Activated naive CD8-positive, alpha-beta T cell treated with anti-CD3 and anti-CD28 coated beads, Interleukin-2, amount 10 ng/mL, durations not matched to agents 7 days and 5 days (primary cell): ENCODE measurements around the gene FZD7. TPM values are rescaled to one million over a fixed set of nuclear protein-coding genes. Genes with fewer than 3 reads are reported as not detected.

Source experiments
- ATAC-seq: fragments of 150-1000 bp; cut with Tn5 transposase; one replicate; pipeline ENCODE4 v1.10.0; 2021; ENCODE audit warnings: low read depth, moderate library complexity
- POLR2A ChIA-PET: fragments of 350-600 bp; sonication (Branson Sonifier 250); formaldehyde crosslinking; loops from one replicate; lab custom pipeline; 2021; ENCODE audit warnings: antibody characterized with exemption; lab: Charles Lee
- DNase-seq: peaks from one replicate; pipeline ENCODE4 v3.0.0; 2021
- H3K27ac Mint-ChIP-seq: one replicate; pipeline ENCODE4 v1.8.0; 2022; ENCODE audit warnings: mild to moderate bottlenecking, mixed read lengths
- H3K27me3 Mint-ChIP-seq: one replicate; pipeline ENCODE4 v1.8.0; 2022; ENCODE audit warnings: mild to moderate bottlenecking, moderate library complexity, mixed read lengths
- H3K36me3 Mint-ChIP-seq: one replicate; pipeline ENCODE4 v1.8.0; 2021; ENCODE audit warnings: mild to moderate bottlenecking, mixed read lengths
- H3K4me1 Mint-ChIP-seq: one replicate; pipeline ENCODE4 v1.8.0; 2021; ENCODE audit warnings: mixed read lengths
- H3K4me3 Mint-ChIP-seq: one replicate; pipeline ENCODE4 v1.8.0; 2022; ENCODE audit warnings: mild to moderate bottlenecking, moderate library complexity, mixed read lengths
- H3K9me3 Mint-ChIP-seq: one replicate; pipeline ENCODE4 v1.8.0; 2021; ENCODE audit warnings: mixed read lengths
- total RNA-seq, 2 experiments: library from RNA; stranded (reverse); gene quantifications; one replicate each; pipeline ENCODE4 v1.2.3, GENCODE V29; 2021

Gene FZD7
- total RNA-seq, 2 experiments from 2014 or later = 0.44 to 0.82 TPM

GRCh38 chr2:202002381-202002780, 31.3 kb upstream of the FZD7 start:
- POLR2A ChIA-PET = no interaction called here
- no peaks in the 10 kb centered on the region for H3K9me3 Mint-ChIP-seq

DNA sequence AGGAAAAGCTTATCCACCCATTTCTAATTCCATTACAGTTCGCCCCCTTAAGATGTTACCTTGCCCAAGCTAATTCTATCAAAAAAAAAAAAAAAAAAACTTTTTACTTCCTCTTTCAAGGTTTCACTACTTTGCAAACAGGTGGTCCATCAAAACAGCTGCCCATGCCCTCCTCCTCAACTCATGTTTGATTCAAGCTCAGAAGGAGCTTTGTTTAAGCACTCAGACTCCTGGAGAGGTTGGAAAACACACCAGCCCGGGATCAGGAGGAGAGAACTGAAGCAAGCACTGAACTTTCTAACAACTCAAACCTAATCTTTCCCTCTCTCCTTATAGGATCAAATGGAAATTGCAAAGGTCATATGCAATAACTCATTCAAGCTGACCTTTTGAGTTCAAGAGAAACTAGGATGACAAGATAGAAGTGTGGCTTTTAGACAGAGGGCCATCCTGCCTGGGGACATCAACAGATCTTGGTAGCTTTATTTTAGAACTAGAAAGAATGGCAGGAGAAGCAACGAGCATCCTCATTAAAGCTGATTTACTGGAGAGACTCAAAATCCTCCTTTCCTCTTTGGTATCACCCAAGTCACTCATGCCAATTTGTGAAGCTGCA, 28.3 kb upstream of the FZD7 start:
- H3K27me3 Mint-ChIP-seq = peaks cover 11% of the 10 kb centered on the region
- H3K9me3 Mint-ChIP-seq = no peaks in the 10 kb centered on the region
- no peak overlapping the region for H3K4me3 Mint-ChIP-seq
- H3K27ac Mint-ChIP-seq = no peak overlapping the region
- no peaks in the 10 kb centered on the region for H3K4me1 Mint-ChIP-seq
- ATAC-seq (no peak), DNase-seq (no peak)
- H3K36me3 Mint-ChIP-seq = no peaks in the 10 kb centered on the region
- POLR2A ChIA-PET = interaction anchor here (0.5 kb wide), 1 partner anchor 13 kb away, joined by 3 read pairs; no protein-coding TSS in a partner anchor

More at GRCh38 chr2:202002381-202002780, 31.3 kb upstream of the FZD7 start:
- Mint-ChIP-seq H3K4me1 (no peaks in the 10 kb centered on the region), H3K27ac (no peak overlapping the region), H3K4me3 (no peak overlapping the region), H3K27me3 (peaks cover 5% of the 10 kb centered on the region), H3K36me3 (no peaks in the 10 kb centered on the region)
- DNase-seq = no peak
- no peak for ATAC-seq

GRCh38 chr2:202006301-202006700, 27.4 kb upstream of the FZD7 start:
- POLR2A ChIA-PET = interaction anchor here (0.5 kb wide), 1 partner anchor 12 kb away, joined by 3 read pairs; no protein-coding TSS in a partner anchor
- H3K4me1 Mint-ChIP-seq = no peaks in the 10 kb centered on the region
- H3K27me3 Mint-ChIP-seq = peaks cover 15% of the 10 kb centered on the region
- no peak overlapping the region for H3K27ac Mint-ChIP-seq
- H3K9me3 Mint-ChIP-seq = no peaks in the 10 kb centered on the region
- no peak for ATAC-seq
- DNase-seq = no peak
- no peak overlapping the region for H3K4me3 Mint-ChIP-seq
- no peaks in the 10 kb centered on the region for H3K36me3 Mint-ChIP-seq

DNA sequence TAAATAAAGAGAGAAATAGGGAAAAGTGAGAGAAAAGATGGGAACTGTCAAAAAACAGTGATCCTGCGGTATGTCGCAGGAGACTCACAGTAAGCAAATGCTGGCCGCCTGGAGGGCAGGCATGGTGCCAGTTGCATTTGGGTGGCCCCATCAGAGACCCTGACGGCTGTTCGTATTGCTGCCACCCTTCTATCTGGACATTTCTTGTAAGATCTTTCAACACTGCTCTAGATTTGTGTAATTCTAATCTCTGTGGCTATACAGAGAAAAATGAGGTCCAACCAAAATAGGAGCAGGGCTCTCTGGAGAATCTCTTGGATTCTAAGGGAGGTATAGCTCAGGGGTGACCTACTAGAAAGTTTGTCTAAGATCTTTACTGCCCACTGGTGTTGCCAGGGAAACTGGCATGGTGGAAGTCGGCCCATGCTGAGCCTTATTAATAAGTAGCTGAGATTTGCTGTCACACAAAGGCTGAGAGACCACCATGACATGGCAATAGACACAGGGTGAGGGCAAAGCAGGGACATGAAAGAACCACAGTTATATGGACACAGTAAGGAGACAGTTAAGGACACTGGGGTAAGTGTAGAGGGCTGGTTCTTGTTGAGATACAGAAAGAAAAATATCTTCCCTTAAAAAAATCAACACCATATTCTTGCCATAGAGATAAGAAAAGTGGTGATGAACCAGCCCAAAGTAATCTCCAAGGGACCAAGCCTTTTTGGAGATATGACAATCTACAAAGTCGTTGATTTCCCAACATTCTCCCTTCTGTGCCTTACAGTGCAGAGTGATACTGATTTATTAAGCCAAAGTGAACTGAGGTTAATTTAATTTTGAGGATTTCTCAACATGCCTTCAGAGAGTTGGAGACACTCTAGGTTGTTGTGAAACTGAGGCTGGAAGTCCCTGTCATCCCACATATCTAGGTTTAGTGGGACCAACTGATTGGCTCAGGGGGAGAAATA, 26.4 kb upstream of the FZD7 start:
- Mint-ChIP-seq H3K27me3 (peaks cover 20% of the 10 kb centered on the region), H3K4me1 (no peaks in the 10 kb centered on the region), H3K9me3 (no peaks in the 10 kb centered on the region), H3K36me3 (no peaks in the 10 kb centered on the region), H3K4me3 (no peak overlapping the region), H3K27ac (no peak overlapping the region)
- POLR2A ChIA-PET = no interaction called here
- ATAC-seq (no peak), DNase-seq (no peak)

- H3K9me3 Mint-ChIP-seq = no peaks in the 10 kb centered on the region
- H3K36me3 Mint-ChIP-seq = no peaks in the 10 kb centered on the region
- no peak overlapping the region for H3K27ac Mint-ChIP-seq
- POLR2A ChIA-PET = no interaction called here
- H3K4me1 Mint-ChIP-seq = no peaks in the 10 kb centered on the region
- DNase-seq = no peak
- no peak for ATAC-seq
- no peak overlapping the region for H3K4me3 Mint-ChIP-seq
- H3K27me3 Mint-ChIP-seq = peaks cover 26% of the 10 kb centered on the region
These were observed 25.7 kb upstream of the FZD7 start for GRCh38 chr2:202007983-202008354.

- no peak for ATAC-seq
- H3K27me3 Mint-ChIP-seq = peaks cover 26% of the 10 kb centered on the region
These were observed 24.6 kb upstream of the FZD7 start for GRCh38 chr2:202009019-202009481.

DNA sequence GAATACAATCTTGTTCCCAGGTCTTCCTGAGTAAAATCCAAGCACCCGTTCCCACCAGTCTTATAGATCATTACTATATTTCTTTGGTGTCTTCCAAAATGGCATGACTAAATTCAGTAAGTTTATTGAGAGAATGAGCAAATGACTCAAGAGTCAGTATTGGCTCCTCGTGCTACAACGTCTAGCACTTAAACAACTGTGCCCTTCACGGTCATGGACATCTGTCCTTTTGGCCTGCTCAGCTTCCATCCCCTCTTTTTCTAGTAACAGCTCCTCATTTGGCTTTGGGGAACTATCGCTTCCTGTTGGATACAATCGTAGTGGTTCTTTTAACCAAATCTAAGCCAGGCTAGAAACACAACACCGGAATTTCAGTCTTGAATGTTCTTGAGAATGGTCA, 24.1 kb upstream of the FZD7 start:
- Mint-ChIP-seq H3K4me3 (no peak overlapping the region), H3K9me3 (no peaks in the 10 kb centered on the region), H3K36me3 (no peaks in the 10 kb centered on the region), H3K27me3 (peaks cover 26% of the 10 kb centered on the region), H3K4me1 (no peaks in the 10 kb centered on the region), H3K27ac (no peak overlapping the region)
- DNase-seq (no peak), ATAC-seq (no peak)
- POLR2A ChIA-PET = no interaction called here

More at GRCh38 chr2:202009019-202009481, 24.6 kb upstream of the FZD7 start:
- H3K4me3 Mint-ChIP-seq = no peak overlapping the region
- no peaks in the 10 kb centered on the region for H3K4me1 Mint-ChIP-seq
- H3K27ac Mint-ChIP-seq = no peak overlapping the region
- no peaks in the 10 kb centered on the region for H3K9me3 Mint-ChIP-seq
- POLR2A ChIA-PET = no interaction called here
- no peaks in the 10 kb centered on the region for H3K36me3 Mint-ChIP-seq
- no peak for DNase-seq

- peaks cover 36% of the 10 kb centered on the region for H3K27me3 Mint-ChIP-seq
- H3K36me3 Mint-ChIP-seq = no peaks in the 10 kb centered on the region
- no peak for ATAC-seq
- no peaks in the 10 kb centered on the region for H3K4me1 Mint-ChIP-seq
- no peak overlapping the region for H3K27ac Mint-ChIP-seq
- H3K4me3 Mint-ChIP-seq = no peak overlapping the region
- POLR2A ChIA-PET = no interaction called here
- DNase-seq = no peak
- H3K9me3 Mint-ChIP-seq = no peaks in the 10 kb centered on the region
These were observed 19.3 kb upstream of the FZD7 start for GRCh38 chr2:202014318-202014717.

DNA sequence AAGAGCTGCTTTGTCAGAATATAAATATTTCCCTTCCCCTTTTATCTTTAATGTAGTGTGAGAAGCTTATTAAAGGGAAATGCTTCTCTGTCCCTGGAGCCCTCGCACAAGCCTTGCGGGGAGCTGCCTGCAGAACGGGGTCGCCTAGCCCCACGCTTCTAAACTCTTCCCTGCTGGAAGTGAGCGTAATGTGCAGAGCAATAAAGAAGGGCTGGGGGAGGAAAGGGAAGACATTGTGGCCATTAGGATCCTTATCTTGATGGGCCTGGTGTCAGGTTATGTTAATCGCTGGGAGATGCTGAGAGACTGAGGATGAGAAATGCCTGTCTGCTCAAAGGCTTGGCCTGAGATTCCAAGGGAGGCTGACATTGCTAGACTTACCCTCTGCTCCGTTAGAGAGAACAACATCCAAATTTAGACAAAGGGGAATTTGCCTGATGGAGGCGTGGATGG, 18.9 kb upstream of the FZD7 start:
- Mint-ChIP-seq H3K27ac (no peak overlapping the region), H3K4me3 (no peak overlapping the region), H3K9me3 (no peaks in the 10 kb centered on the region), H3K27me3 (peaks cover 31% of the 10 kb centered on the region), H3K36me3 (no peaks in the 10 kb centered on the region), H3K4me1 (no peaks in the 10 kb centered on the region)
- no peak for ATAC-seq
- POLR2A ChIA-PET = no interaction called here
- no peak for DNase-seq

GRCh38 chr2:202015471-202015870, 18.2 kb upstream of the FZD7 start:
- Mint-ChIP-seq H3K36me3 (no peaks in the 10 kb centered on the region), H3K27me3 (peaks cover 31% of the 10 kb centered on the region), H3K27ac (no peak overlapping the region), H3K4me3 (no peak overlapping the region), H3K9me3 (no peaks in the 10 kb centered on the region), H3K4me1 (no peaks in the 10 kb centered on the region)
- POLR2A ChIA-PET = no interaction called here
- ATAC-seq = no peak
- DNase-seq = no peak

DNA sequence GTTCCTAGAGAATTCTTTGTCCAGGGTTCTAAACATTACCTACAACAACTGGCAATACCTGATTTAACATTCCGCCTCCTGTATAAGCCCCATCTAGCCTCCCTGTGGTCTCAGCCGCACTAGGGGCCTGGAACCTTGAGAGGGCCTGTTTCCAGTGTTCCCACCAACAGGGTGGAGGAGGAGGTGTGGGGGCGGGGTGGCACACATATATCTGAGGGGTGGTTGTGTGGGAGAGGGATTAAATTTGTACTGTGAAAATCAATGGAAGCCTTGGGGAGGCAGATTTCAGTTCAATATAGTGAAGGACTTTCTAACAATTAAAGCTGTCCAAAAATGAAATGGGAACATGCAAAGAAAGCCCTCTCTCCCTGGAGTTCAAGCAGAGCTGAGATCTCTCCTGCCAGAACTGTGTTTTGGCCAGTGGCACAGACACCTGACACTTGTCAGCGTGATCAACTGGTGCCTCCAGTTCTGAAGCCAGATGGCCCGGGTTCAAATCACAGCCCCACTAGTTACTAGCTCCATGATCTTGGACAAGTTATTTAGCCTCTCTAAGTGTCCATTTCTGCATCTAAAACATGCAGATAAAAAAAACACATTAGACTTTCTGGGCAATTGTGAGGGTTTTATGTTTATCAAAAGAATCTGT, 17.0 kb upstream of the FZD7 start:
- no peaks in the 10 kb centered on the region for H3K9me3 Mint-ChIP-seq
- no peak overlapping the region for H3K4me3 Mint-ChIP-seq
- DNase-seq = no peak
- ATAC-seq = no peak
- H3K27me3 Mint-ChIP-seq = peaks cover 26% of the 10 kb centered on the region
- POLR2A ChIA-PET = no interaction called here
- H3K27ac Mint-ChIP-seq = no peak overlapping the region
- no peaks in the 10 kb centered on the region for H3K4me1 Mint-ChIP-seq
- H3K36me3 Mint-ChIP-seq = no peaks in the 10 kb centered on the region

DNA sequence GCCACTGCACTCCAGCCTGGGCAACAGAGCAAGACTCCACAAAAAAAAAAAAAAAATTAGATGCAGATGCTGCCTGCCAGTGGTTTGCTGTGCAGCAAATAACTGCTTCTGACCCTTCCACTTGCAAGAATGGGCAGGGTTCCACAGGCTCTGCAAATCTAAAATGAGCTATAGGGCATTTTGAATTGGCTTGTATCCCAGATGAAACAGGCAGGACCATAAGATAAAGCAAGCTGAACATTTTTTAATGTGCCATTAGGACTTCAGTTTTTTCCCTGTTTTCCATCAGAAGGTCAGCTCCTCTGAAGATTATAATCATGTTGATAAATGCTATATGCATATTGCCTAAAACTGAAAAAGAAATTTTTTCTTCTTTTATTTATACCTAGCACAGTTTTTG, 15.7 kb upstream of the FZD7 start:
- no peaks in the 10 kb centered on the region for H3K36me3 Mint-ChIP-seq
- no peaks in the 10 kb centered on the region for H3K4me1 Mint-ChIP-seq
- no peak overlapping the region for H3K27ac Mint-ChIP-seq
- H3K9me3 Mint-ChIP-seq = no peaks in the 10 kb centered on the region
- H3K27me3 Mint-ChIP-seq = peaks cover 16% of the 10 kb centered on the region
- DNase-seq (no peak), ATAC-seq (no peak)
- POLR2A ChIA-PET = interaction anchor here (0.6 to 0.7 kb wide), 2 partner anchors 12 to 194 kb away, joined by 3 to 7 read pairs; no protein-coding TSS in a partner anchor
- no peak overlapping the region for H3K4me3 Mint-ChIP-seq

DNA sequence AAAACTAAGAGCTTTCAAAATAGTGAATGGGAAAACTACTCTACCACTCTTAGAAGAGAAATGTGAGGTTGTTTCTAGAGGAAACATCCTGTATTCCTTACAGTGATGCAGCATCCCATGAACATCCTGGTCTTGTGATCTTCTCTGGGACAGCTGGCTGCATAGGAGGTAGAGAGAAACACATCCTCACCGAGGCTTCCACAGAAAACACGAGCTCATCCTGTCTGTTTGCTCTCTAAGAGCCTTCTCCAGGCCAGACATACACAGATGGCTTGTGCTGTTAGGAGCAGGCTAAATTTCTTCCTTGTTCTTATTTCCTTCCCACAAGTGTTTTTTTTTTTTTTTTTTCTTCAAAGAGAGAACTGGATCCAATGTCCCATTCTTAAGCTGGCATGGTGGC, 14.7 kb upstream of the FZD7 start:
- DNase-seq = no peak
- ATAC-seq = no peak
- no peak overlapping the region for H3K4me3 Mint-ChIP-seq
- POLR2A ChIA-PET = interaction anchor here (0.5 kb wide), 1 partner anchor 43 kb away, joined by 3 read pairs; no protein-coding TSS in a partner anchor
- H3K27ac Mint-ChIP-seq = no peak overlapping the region
- peaks cover 18% of the 10 kb centered on the region for H3K27me3 Mint-ChIP-seq
- no peaks in the 10 kb centered on the region for H3K9me3 Mint-ChIP-seq
- H3K36me3 Mint-ChIP-seq = no peaks in the 10 kb centered on the region
- no peaks in the 10 kb centered on the region for H3K4me1 Mint-ChIP-seq
